T-helper 2 cell treated with Interferon-gamma antibody and Interleukin-4, amounts not matched to agents 100 ng/mL and 5 ng/mL, for 36 hours (primary cell): Measurements from ENCODE around the gene CAST. TPM values are rescaled to one million over a fixed set of nuclear protein-coding genes. Genes with fewer than 3 reads are reported as not detected.
"Not testable (repeated sequence)": the region's sequence is repeated elsewhere in the genome, so short reads cannot be mapped to it uniquely, and the experiment has no call there.

ENCODE experiments used
- intact Hi-C: fragments of 100-400 bp; cut with micrococcal nuclease; formaldehyde crosslinking; loops from one replicate; pipeline ENCODE4 v1.15.1; 2023
- total RNA-seq: library from RNA; stranded (reverse); gene quantifications from 2 replicates; pipeline ENCODE4 v1.2.3, GENCODE V29; 2022

CAST gene
- 175 and 190 TPM in 2 replicates for total RNA-seq

GRCh38 chr5:96661855-96662724 is at the start of gene CAST:
Gene CAST (plus strand): TSS chr5:96662376. CDS start chr5:96662423, 47 bp downstream.
- intact Hi-C loops = loop anchor here (1.0 to 10.0 kb wide), 15 partner anchors 8 to 1015 kb away; partner anchors contain the start of genes ELL2, ERAP1, ERAP2 and GLRX

- intact Hi-C loops = loop anchor here (1.0 to 5.0 kb wide), 5 partner anchors 74 to 549 kb away; no protein-coding TSS in a partner anchor
Observed at GRCh38 chr5:96614110-96614691, 48.0 kb upstream of the CAST start.

GRCh38 chr5:96615223-96615622 is 47.0 kb upstream of the CAST start:
- intact Hi-C loops = loop anchor here (2.0 kb wide), 1 partner anchor 548 kb away; no protein-coding TSS in a partner anchor

- intact Hi-C loops = no loop called here
Observed at GRCh38 chr5:96616801-96617200, 45.4 kb upstream of the CAST start.

- intact Hi-C loops = not testable (repeated sequence)
Observed at GRCh38 chr5:96618311-96619016, 43.7 kb upstream of the CAST start.

GRCh38 chr5:96619946-96620345 is 42.2 kb upstream of the CAST start:
- intact Hi-C loops = no loop called here

GRCh38 chr5:96624596-96624995 is 37.6 kb upstream of the CAST start:
- intact Hi-C loops = no loop called here

- intact Hi-C loops = loop anchor here (5.0 kb wide), 1 partner anchor 37 kb away; the partner anchor contains the start of gene CAST
Observed at GRCh38 chr5:96625365-96625764, 36.8 kb upstream of the CAST start.

- intact Hi-C loops = loop anchor here (5.0 kb wide), 1 partner anchor 35 kb away; the partner anchor contains the start of gene CAST
Observed at GRCh38 chr5:96626956-96627355, 35.2 kb upstream of the CAST start.

GRCh38 chr5:96627792-96628398 is 34.3 kb upstream of the CAST start:
- intact Hi-C loops = loop anchor here (5.0 kb wide), 1 partner anchor 34 kb away; the partner anchor contains the start of gene CAST

GRCh38 chr5:96628406-96628805 is 33.8 kb upstream of the CAST start:
- intact Hi-C loops = loop anchor here (5.0 kb wide), 1 partner anchor 34 kb away; the partner anchor contains the start of gene CAST

- intact Hi-C loops = loop anchor here (5.0 kb wide), 1 partner anchor 33 kb away; the partner anchor contains the start of gene CAST
Observed at GRCh38 chr5:96629774-96630173, 32.4 kb upstream of the CAST start.

- intact Hi-C loops = no loop called here
Observed at GRCh38 chr5:96633820-96634219, 28.4 kb upstream of the CAST start.

GRCh38 chr5:96634881-96635280 is 27.3 kb upstream of the CAST start:
- intact Hi-C loops = no loop called here

- intact Hi-C loops = no loop called here
Observed at GRCh38 chr5:96636046-96636445, 26.1 kb upstream of the CAST start.

- intact Hi-C loops = no loop called here
Observed at GRCh38 chr5:96636594-96636993, 25.6 kb upstream of the CAST start.

- intact Hi-C loops = no loop called here
Observed at GRCh38 chr5:96637196-96637595, 25.0 kb upstream of the CAST start.

- intact Hi-C loops = no loop called here
Observed at GRCh38 chr5:96638561-96638960, 23.6 kb upstream of the CAST start.

GRCh38 chr5:96640696-96641095 is 21.5 kb upstream of the CAST start:
- intact Hi-C loops = no loop called here

- intact Hi-C loops = loop anchor here (2.0 kb wide), 1 partner anchor 21 kb away; the partner anchor contains the start of gene CAST
Observed at GRCh38 chr5:96641368-96642280, 20.6 kb upstream of the CAST start.
